ENCODE data around the gene MAPK8IP3.
"Not testable (repeated sequence)": the region's sequence is repeated elsewhere in the genome, so short reads cannot be mapped to it uniquely, and the experiment has no call there.

The MAPK8IP3 gene

DNA sequence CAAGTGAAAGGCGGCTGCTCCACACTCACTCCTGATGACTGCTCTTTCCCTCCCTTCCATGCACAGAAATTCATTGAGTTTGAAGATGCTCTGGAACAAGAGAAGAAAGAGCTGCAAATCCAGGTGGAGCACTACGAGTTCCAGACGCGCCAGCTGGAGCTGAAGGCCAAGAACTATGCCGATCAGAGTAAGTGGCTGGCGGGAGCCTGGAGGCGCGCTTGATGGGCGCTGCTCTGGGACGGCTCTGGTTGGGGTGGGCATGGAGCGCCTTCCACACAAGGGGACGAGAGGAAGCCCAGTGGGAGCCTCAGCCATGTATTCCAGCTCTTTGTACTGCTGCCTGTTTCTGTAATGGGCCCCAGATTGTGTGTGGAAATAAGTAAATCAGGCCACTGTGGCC is 18.5 kb downstream of the MAPK8IP3 start:
- 96% methylated on average over 12 of the region's 12 CpGs for WGBS, 2 experiments

DNA sequence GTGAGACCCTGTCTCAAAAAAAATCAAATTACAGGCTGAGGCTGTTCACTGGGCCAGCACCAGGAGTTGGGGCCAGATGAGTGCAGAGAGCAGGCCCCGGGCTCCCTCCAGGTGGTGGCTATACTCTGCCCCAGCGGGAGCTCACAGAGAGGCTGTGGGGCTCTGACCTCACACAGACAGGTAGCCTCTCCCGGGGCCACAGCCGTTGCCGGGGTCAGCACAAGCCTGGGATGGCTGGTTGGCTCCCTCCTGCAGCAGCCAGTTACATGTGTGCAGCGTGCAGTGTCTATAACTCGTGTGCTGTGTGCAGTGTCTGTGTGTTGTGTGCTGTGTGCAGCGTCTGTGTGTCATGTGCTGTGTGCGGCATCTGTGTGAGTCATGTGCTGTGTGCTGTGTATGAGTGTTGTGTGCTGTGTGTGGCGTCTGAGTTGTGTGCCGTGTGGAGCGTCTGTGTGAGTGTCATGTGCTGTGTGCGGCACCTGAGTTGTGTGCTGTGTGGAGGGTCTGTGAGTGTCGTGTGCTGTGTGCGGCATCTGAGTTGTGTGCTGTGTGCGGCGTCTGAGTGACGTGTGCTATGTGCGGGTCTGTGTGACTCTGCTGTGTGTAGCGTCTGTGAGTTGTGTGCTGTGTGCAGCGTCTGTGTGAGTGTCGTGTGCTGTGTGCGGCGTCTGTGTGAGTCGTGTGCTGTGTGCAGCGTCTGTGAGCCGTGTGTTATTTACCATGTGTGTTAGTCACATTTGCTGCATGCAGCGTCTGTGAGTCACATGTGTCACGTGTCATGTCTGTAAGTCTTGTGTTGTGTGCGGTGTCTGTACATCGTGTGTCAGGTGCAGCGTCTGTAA is 20.9 kb downstream of the MAPK8IP3 start:
- H3K4me1 ChIP-seq (ENCODE audit: control insufficient read depth, insufficient read depth, low read length), result no peaks in the 10 kb centered on the region
- H3K9me3 ChIP-seq (ENCODE audit: control insufficient read depth, low read length), result no peaks in the 10 kb centered on the region
- 94 to 97% methylated on average over 32 of the region's 32 CpGs for WGBS, 2 experiments
- H3K36me3 ChIP-seq (ENCODE audit: control insufficient read depth, insufficient read depth, low read length), result peaks cover 5% of the 10 kb centered on the region
- no peak overlapping the region for H3K4me3 ChIP-seq (ENCODE audit: insufficient read depth, low read depth, low read length)
- H3K27ac ChIP-seq (ENCODE audit: insufficient read depth, low read depth, low read length, poor library complexity, severe bottlenecking), result no peak overlapping the region
- no peaks in the 10 kb centered on the region for H3K27me3 ChIP-seq (ENCODE audit: control insufficient read depth, insufficient read depth, low read length, poor library complexity, severe bottlenecking)

More for the DNA sequence above, 18.5 kb downstream of the MAPK8IP3 start:
- Histone ChIP-seq H3K4me1 (ENCODE audit: control insufficient read depth, insufficient read depth, low read length) (no peaks in the 10 kb centered on the region), H3K36me3 (ENCODE audit: control insufficient read depth, insufficient read depth, low read length) (peaks cover 5% of the 10 kb centered on the region), H3K4me3 (ENCODE audit: insufficient read depth, low read depth, low read length) (no peak overlapping the region), H3K27me3 (ENCODE audit: control insufficient read depth, insufficient read depth, low read length, poor library complexity, severe bottlenecking) (no peaks in the 10 kb centered on the region), H3K9me3 (ENCODE audit: control insufficient read depth, low read length) (no peaks in the 10 kb centered on the region), H3K27ac (ENCODE audit: insufficient read depth, low read depth, low read length, poor library complexity, severe bottlenecking) (no peak overlapping the region)

GRCh38 chr16:1727651-1728624 is 21.9 kb downstream of the MAPK8IP3 start:
- Histone ChIP-seq H3K27ac (ENCODE audit: insufficient read depth, low read depth, low read length, poor library complexity, severe bottlenecking) (no peak overlapping the region), H3K4me3 (ENCODE audit: insufficient read depth, low read depth, low read length) (no peak overlapping the region), H3K4me1 (ENCODE audit: control insufficient read depth, insufficient read depth, low read length) (no peaks in the 10 kb centered on the region), H3K36me3 (ENCODE audit: control insufficient read depth, insufficient read depth, low read length) (peaks cover 5% of the 10 kb centered on the region), H3K27me3 (ENCODE audit: control insufficient read depth, insufficient read depth, low read length, poor library complexity, severe bottlenecking) (no peaks in the 10 kb centered on the region), H3K9me3 (ENCODE audit: control insufficient read depth, low read length) (no peaks in the 10 kb centered on the region)
- WGBS, 2 experiments, result 95% methylated on average over 37 of the region's 37 CpGs

GRCh38 chr16:1729026-1729425 is 23.0 kb downstream of the MAPK8IP3 start:
- no peaks in the 10 kb centered on the region for H3K9me3 ChIP-seq (ENCODE audit: control insufficient read depth, low read length)
- H3K4me3 ChIP-seq (ENCODE audit: insufficient read depth, low read depth, low read length), result no peak overlapping the region
- WGBS, 2 experiments, result 96 to 97% methylated on average over 18 of the region's 18 CpGs
- H3K36me3 ChIP-seq (ENCODE audit: control insufficient read depth, insufficient read depth, low read length), result peaks cover 8% of the 10 kb centered on the region
- H3K4me1 ChIP-seq (ENCODE audit: control insufficient read depth, insufficient read depth, low read length), result no peaks in the 10 kb centered on the region
- H3K27ac ChIP-seq (ENCODE audit: insufficient read depth, low read depth, low read length, poor library complexity, severe bottlenecking), result no peak overlapping the region
- H3K27me3 ChIP-seq (ENCODE audit: control insufficient read depth, insufficient read depth, low read length, poor library complexity, severe bottlenecking), result no peaks in the 10 kb centered on the region

DNA sequence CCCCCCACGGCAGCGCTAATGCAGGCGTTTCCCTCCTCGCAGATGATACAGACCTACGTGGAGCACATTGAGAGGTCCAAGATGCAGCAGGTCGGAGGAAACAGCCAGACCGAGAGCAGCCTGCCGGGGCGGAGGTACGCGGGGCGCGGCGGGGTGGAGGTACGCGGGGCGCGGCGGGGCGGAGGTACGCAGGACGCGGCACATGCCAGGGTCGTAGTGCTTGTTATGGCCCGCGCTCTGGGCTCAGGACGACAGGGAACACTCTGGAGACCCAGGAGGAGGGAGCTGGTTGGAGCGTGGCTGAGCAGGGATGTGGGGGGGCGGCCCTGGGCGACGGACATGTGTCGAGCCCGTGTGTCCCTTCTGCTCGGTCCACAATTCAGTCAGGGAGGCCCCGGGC is 23.4 kb downstream of the MAPK8IP3 start:
- no peak overlapping the region for H3K4me3 ChIP-seq (ENCODE audit: insufficient read depth, low read depth, low read length)
- H3K4me1 ChIP-seq (ENCODE audit: control insufficient read depth, insufficient read depth, low read length), result no peaks in the 10 kb centered on the region
- peaks cover 12% of the 10 kb centered on the region for H3K36me3 ChIP-seq (ENCODE audit: control insufficient read depth, insufficient read depth, low read length)
- no peak overlapping the region for H3K27ac ChIP-seq (ENCODE audit: insufficient read depth, low read depth, low read length, poor library complexity, severe bottlenecking)
- no peaks in the 10 kb centered on the region for H3K9me3 ChIP-seq (ENCODE audit: control insufficient read depth, low read length)
- 96% methylated on average over 35 of the region's 35 CpGs for WGBS, 2 experiments
- H3K27me3 ChIP-seq (ENCODE audit: control insufficient read depth, insufficient read depth, low read length, poor library complexity, severe bottlenecking), result no peaks in the 10 kb centered on the region

- H3K4me1 ChIP-seq (ENCODE audit: control insufficient read depth, insufficient read depth, low read length), result no peaks in the 10 kb centered on the region
- WGBS, 2 experiments, result 93 to 94% methylated on average over 6 to 7 of the region's 7 CpGs
- H3K27me3 ChIP-seq (ENCODE audit: control insufficient read depth, insufficient read depth, low read length, poor library complexity, severe bottlenecking), result no peaks in the 10 kb centered on the region
- H3K27ac ChIP-seq (ENCODE audit: insufficient read depth, low read depth, low read length, poor library complexity, severe bottlenecking), result no peak overlapping the region
- peaks cover 20% of the 10 kb centered on the region for H3K36me3 ChIP-seq (ENCODE audit: control insufficient read depth, insufficient read depth, low read length)
- H3K9me3 ChIP-seq (ENCODE audit: control insufficient read depth, low read length), result no peaks in the 10 kb centered on the region
- no peak overlapping the region for H3K4me3 ChIP-seq (ENCODE audit: insufficient read depth, low read depth, low read length)
These were observed 25.1 kb downstream of the MAPK8IP3 start for GRCh38 chr16:1731073-1731472.

DNA sequence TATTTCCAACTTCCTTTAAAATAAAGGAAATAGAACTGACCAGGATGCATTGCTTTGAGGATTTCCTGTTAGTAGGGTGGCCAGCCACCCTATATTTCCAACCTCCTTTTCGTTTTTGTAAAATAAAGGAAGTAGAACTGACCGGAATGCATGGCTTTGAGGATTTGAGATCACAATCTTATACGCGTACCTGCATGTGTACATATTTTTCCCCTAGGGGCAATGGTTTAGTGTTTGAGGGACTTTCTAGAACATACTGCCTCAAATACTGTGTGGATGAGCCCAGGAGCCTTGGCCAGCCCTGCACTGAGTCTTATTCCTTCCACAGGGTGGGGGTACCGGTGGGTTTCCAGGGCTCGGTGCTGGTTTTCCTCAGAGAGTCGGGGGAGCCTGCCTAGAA is 25.6 kb downstream of the MAPK8IP3 start:
- H3K27ac ChIP-seq (ENCODE audit: insufficient read depth, low read depth, low read length, poor library complexity, severe bottlenecking), result no peak overlapping the region
- no peaks in the 10 kb centered on the region for H3K27me3 ChIP-seq (ENCODE audit: control insufficient read depth, insufficient read depth, low read length, poor library complexity, severe bottlenecking)
- no peak overlapping the region for H3K4me3 ChIP-seq (ENCODE audit: insufficient read depth, low read depth, low read length)
- no peaks in the 10 kb centered on the region for H3K4me1 ChIP-seq (ENCODE audit: control insufficient read depth, insufficient read depth, low read length)
- WGBS, 2 experiments, result 83 to 84% methylated on average over 7 of the region's 7 CpGs
- peaks cover 20% of the 10 kb centered on the region for H3K36me3 ChIP-seq (ENCODE audit: control insufficient read depth, insufficient read depth, low read length)
- no peaks in the 10 kb centered on the region for H3K9me3 ChIP-seq (ENCODE audit: control insufficient read depth, low read length)

GRCh38 chr16:1732071-1732470 is 26.1 kb downstream of the MAPK8IP3 start:
- Histone ChIP-seq H3K27ac (ENCODE audit: insufficient read depth, low read depth, low read length, poor library complexity, severe bottlenecking) (no peak overlapping the region), H3K36me3 (ENCODE audit: control insufficient read depth, insufficient read depth, low read length) (peaks cover 20% of the 10 kb centered on the region), H3K9me3 (ENCODE audit: control insufficient read depth, low read length) (no peaks in the 10 kb centered on the region), H3K4me3 (ENCODE audit: insufficient read depth, low read depth, low read length) (no peak overlapping the region), H3K27me3 (ENCODE audit: control insufficient read depth, insufficient read depth, low read length, poor library complexity, severe bottlenecking) (no peaks in the 10 kb centered on the region), H3K4me1 (ENCODE audit: control insufficient read depth, insufficient read depth, low read length) (no peaks in the 10 kb centered on the region)
- 95 to 97% methylated on average over 14 of the region's 14 CpGs for WGBS, 2 experiments

DNA sequence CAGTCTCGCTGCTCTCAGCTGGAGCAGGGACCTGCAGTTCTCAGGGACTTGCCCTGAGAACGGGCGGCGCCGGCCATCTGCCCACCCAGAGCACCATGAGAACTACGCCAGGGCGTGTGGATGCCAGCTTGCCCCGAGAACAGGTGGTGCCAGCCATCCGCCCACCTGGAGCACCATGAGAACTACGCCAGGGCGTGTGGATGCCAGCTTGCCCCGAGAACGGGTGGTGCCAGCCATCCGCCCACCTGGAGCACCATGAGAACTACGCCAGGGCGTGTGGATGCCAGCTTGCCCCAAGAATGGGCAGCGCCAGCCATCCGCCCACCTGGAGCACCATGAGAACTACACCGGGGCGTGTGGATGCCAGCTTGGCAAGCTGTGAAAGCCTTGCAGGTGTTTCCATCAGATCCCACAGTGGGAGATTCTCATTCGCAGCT is 26.6 kb downstream of the MAPK8IP3 start:
- not testable (repeated sequence) for H3K27ac ChIP-seq (ENCODE audit: insufficient read depth, low read depth, low read length, poor library complexity, severe bottlenecking); H3K27me3 ChIP-seq (ENCODE audit: control insufficient read depth, insufficient read depth, low read length, poor library complexity, severe bottlenecking); H3K4me1 ChIP-seq (ENCODE audit: control insufficient read depth, insufficient read depth, low read length); H3K9me3 ChIP-seq (ENCODE audit: control insufficient read depth, low read length); H3K4me3 ChIP-seq (ENCODE audit: insufficient read depth, low read depth, low read length)
- WGBS, 2 experiments, result 95 to 96% methylated on average over 21 of the region's 21 CpGs
- peaks cover 20% of the 10 kb centered on the region for H3K36me3 ChIP-seq (ENCODE audit: control insufficient read depth, insufficient read depth, low read length)

- Histone ChIP-seq H3K4me3 (ENCODE audit: insufficient read depth, low read depth, low read length) (no peak overlapping the region), H3K27me3 (ENCODE audit: control insufficient read depth, insufficient read depth, low read length, poor library complexity, severe bottlenecking) (no peaks in the 10 kb centered on the region), H3K4me1 (ENCODE audit: control insufficient read depth, insufficient read depth, low read length) (no peaks in the 10 kb centered on the region), H3K9me3 (ENCODE audit: control insufficient read depth, low read length) (no peaks in the 10 kb centered on the region), H3K36me3 (ENCODE audit: control insufficient read depth, insufficient read depth, low read length) (peaks cover 19% of the 10 kb centered on the region), H3K27ac (ENCODE audit: insufficient read depth, low read depth, low read length, poor library complexity, severe bottlenecking) (no peak overlapping the region)
- WGBS, 2 experiments, result 95 to 97% methylated on average over 22 of the region's 22 CpGs
These were observed 28.1 kb downstream of the MAPK8IP3 start for GRCh38 chr16:1734123-1734522.
